NB4 (cell line): Measurements from ENCODE around the gene AP5B1.

Experiments used
- DNase-seq: peaks from one replicate; pipeline ENCODE4 v3.0.0; 2010; ENCODE audit warnings: low read depth
- H3K4me3 ChIP-seq: one replicate; pipeline ENCODE4 v1.5.1; 2011; ENCODE audit warnings: mild to moderate bottlenecking, low read depth, low read length, moderate library complexity
- CTCF ChIP-seq: IDR thresholded peaks from one replicate; pipeline ENCODE4 v1.5.1; 2012; ENCODE audit warnings: low read depth, low read length
- MYC ChIP-seq: IDR thresholded peaks from 2 replicates; pipeline ENCODE4 v1.6.1; 2011; ENCODE audit warnings: low read depth, low read length
- POLR2A ChIP-seq: IDR thresholded peaks from 2 replicates; pipeline ENCODE4 v1.6.1; 2011; ENCODE audit warnings: mild to moderate bottlenecking; ENCODE audit not compliant: insufficient read length; ENCODE audit errors: extremely low read depth
- TF ChIP-seq, protein P1 (sequence below): IDR thresholded peaks from 2 replicates; pipeline ENCODE4 v1.6.1; 2011; ENCODE audit warnings: low read depth, low read length

AP5B1 gene

GRCh38 chr11:65803797-65804492 lies 23.2 kb upstream of the AP5B1 start:
- no peak for TF ChIP-seq CTCF
- no peak for TF ChIP-seq MYC
- TF ChIP-seq, protein P1, sequence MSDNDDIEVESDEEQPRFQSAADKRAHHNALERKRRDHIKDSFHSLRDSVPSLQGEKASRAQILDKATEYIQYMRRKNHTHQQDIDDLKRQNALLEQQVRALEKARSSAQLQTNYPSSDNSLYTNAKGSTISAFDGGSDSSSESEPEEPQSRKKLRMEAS: no peak
- no peak for TF ChIP-seq POLR2A
- no peak for DNase-seq
- H3K4me3 ChIP-seq: no peak overlapping the region

DNA sequence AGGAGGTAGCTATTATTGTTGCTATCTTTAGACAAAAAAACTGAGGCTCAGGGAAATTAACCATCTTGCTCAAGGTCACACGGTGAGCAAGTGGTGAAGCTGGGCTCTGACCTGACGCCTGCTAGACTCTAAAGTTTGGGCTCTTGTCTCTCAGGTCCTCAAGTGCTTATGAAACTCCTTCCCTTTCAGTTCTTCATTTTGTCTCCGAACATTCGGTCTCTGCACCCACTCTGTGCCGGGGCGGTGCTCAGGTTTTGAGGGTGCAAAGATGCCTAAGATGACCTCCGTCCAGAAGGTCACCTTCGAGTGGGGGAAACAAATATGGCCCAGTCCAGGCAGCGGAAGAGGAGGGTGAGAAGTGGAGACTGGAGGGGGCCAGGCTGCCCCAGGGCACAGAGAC lies 22.1 kb upstream of the AP5B1 start:
- no peak for DNase-seq
- TF ChIP-seq MYC: no peak
- TF ChIP-seq, protein P1: no peak
- TF ChIP-seq POLR2A: no peak
- no peak for TF ChIP-seq CTCF
- H3K4me3 ChIP-seq: no peak overlapping the region

DNA sequence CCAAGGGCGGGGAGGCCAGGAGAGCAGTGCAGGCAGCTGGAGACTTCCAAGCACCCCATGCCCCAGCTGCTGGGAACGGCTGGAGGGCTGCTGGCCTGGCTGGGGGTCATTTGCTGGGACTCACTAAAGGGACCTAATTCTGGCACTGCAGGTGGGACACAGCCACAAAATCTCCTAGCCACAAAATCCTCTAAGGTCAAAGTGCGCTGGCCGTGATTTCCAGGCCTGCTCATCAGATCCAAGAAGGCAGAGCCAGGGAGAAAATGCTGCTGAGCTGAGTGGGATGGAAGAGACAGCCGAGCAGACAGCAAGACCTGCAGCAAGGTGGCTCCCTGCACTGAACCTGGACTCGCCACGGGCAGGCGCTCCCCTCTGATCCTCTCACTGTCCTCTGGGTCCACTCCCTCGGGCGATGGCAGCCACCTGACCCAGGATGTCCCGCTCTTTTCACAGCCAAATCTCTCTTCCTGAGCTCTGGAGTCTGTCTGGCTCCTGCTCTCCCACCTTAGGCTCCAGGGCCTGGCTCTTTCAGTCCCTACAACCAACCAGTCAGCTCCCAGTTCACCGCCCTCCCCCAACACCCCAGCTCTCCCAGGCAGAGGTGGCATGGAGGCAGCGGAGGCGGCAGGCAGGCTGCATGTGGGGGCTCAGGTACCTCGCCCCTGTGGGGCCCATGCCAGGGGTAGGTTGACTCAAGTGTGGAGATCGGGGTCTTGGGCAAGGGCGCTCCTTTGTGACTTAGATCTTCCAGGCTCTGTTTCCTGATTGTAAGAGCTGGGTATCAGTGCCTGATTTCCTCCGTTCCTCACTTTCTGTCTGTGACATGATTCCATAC lies 20.6 kb upstream of the AP5B1 start:
- no peak overlapping the region for H3K4me3 ChIP-seq
- DNase-seq: no peak
- TF ChIP-seq CTCF (no peak), POLR2A (no peak), MYC (no peak)
- TF ChIP-seq, protein P1: no peak

- H3K4me3 ChIP-seq: no peak overlapping the region
- DNase-seq: no peak
- TF ChIP-seq, protein P1: no peak
- TF ChIP-seq CTCF (no peak), POLR2A (no peak), MYC (no peak)
These were observed 18.1 kb upstream of the AP5B1 start for GRCh38 chr11:65798882-65799281.

GRCh38 chr11:65797711-65798110 lies 16.9 kb upstream of the AP5B1 start:
- no peak overlapping the region for H3K4me3 ChIP-seq
- TF ChIP-seq MYC (no peak), POLR2A (no peak), CTCF (no peak)
- TF ChIP-seq, protein P1: no peak
- DNase-seq: no peak
